Ramos (cell line): ENCODE data around the gene PTPRB.

Experiments used
- in situ Hi-C: fragments of 300-500 bp; cut with MboI; formaldehyde crosslinking; loops from one replicate; pipeline ENCODE4 v1.14.3; 2022; ENCODE audit warnings: low sequenced_read_pairs; ENCODE audit not compliant: unreplicated experiment

Gene PTPRB

GRCh38 chr12:70605976-70606375, 31.3 kb downstream of the PTPRB start:
- in situ Hi-C loops = no loop called here

DNA sequence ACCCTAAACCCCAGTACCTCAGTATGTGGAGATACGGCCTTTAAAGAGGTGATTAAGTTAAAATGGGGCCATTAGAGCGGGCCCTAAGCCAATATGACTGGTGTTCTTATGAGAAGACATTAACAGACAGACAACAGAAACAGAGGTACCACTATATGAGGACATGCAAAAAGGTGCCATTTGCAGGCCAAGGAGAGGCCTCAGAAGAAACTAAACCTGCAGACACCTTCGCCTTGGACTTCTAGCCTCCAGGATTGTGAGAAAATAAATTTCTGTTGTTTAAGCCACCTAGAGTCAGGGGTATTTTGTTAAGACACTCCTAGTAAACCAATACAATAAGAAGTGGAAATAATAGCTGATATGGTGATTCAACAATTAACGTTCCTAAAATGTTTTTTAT, 32.6 kb downstream of the PTPRB start:
- in situ Hi-C loops = no loop called here

DNA sequence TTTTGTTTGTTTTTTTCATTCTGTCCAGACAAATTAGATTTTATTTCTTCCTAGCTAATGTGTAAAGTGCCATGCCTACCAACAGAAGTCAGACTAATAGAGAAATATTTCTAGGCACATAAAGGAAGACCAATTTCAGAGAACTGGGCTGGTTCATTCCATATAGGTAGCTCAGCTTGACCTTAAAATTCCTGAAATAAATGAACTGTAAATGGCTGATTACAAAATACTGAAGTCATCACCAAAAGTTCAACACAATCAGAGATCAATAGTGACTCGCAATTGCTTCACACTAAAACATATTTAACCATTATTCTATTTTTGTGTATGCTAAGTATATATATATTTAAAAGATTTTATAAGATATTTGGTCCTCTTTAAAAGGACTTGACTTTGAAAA, 34.2 kb downstream of the PTPRB start:
- in situ Hi-C loops = no loop called here

DNA sequence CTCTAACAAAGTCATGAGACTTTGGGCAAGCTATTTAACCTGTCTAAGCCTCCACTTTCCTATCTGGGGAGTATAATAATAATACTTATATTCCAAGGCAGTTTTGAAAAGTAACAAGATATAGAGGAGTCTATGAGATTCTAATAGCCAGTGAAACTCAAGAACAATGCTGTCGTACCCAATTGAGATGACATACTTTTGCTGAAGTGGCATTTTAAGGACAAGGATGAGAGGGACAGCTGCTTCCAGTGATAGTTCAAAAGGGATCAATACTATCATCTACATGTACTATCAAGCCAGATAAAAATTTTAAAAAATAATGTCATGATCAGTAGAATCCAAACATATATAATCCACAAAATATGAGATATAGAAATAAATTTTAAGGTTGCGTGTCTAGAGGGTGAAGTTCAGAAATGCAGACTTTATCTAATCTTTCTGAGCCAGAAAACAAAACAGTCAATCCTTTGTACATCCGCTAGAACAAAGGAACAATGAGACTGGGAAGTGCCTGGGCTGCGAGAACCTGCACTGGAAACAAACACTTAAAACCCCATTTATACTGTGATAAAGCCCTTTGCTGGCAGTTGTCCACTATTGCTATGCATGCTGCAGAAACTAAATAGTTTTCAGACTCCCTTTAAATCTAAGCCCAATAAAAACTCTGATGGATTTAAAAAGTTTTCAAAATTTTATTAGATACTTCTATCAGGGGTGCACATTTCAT, 38.6 kb downstream of the PTPRB start:
- in situ Hi-C loops = no loop called here

- in situ Hi-C loops = no loop called here
Observed at GRCh38 chr12:70592664-70593063, 44.6 kb downstream of the PTPRB start.

GRCh38 chr12:70590549-70591226, 46.5 kb downstream of the PTPRB start:
- in situ Hi-C loops = no loop called here

GRCh38 chr12:70590051-70590450, 47.2 kb downstream of the PTPRB start:
- in situ Hi-C loops = no loop called here

- in situ Hi-C loops = loop anchor here (10.0 kb wide), 1 partner anchor 690 kb away; no protein-coding TSS in a partner anchor
Observed at GRCh38 chr12:70584332-70584731, 52.9 kb downstream of the PTPRB start.

DNA sequence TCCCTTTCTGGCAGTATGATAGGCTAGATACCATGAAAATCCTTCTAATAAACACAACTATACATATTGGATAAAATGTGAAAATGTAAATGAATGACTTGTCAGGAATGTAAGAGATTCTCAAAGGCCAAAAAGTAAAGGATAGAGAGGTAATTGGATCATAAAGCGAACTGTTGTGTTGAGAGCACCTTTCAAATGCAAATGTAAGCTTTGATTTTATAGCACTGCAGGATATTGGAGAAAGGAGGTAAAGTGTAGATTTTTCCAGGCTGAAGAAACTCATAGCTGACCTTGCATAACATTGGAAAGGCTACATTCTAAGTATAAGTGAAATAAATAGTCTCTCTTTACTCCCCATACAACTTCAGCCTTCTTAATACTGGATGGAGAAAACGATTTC, 54.0 kb downstream of the PTPRB start:
- in situ Hi-C loops = loop anchor here (10.0 kb wide), 1 partner anchor 688 kb away; no protein-coding TSS in a partner anchor

- in situ Hi-C loops = loop anchor here (10.0 kb wide), 1 partner anchor 686 kb away; no protein-coding TSS in a partner anchor
Observed at GRCh38 chr12:70581208-70581607, 56.0 kb downstream of the PTPRB start.

- in situ Hi-C loops = no loop called here
Observed at GRCh38 chr12:70577283-70577634, 60.0 kb downstream of the PTPRB start.

DNA sequence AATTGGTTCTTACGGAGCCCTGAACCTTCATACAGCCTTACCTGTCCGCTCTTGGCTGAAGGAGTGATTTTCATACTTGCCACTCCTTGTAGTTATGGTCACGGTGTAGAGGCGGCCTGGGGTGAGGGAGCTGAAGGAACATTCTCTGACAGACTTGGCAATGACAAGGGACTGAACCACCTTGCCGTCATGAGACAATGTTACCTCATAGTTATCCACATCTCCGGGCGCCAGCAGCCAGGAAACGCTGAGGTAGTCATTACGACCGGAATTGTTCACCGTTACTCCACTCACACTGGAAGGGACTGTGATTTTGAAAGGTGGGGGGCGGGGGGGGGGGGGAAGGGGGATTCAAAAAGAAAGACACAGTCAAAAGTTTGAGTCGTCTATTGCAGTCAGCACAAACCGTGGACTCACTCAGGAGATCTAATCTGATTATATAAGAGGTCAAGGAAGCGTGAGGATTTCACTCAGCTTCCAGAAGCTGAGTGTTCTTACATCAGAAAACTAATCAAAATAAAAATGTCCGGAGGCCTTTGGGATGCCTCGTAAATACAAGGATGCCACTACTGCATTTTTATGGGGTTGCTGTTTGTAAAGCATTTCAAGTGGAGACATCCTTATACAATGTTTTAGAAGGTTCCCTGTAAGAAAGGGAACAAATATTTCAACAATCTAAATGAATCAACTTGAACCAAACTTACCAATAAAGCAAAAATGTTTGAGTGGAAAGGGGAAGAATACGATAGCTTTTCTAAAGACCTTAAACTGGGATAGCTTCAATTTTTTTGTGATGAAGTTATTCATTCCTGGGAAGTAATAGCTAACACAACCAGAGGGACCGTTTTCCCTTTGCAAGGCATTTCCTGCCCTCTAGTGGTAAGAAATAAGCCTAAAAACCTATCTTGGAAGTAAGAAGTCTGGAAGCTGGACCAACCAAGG, 60.6 kb downstream of the PTPRB start:
- in situ Hi-C loops = no loop called here

DNA sequence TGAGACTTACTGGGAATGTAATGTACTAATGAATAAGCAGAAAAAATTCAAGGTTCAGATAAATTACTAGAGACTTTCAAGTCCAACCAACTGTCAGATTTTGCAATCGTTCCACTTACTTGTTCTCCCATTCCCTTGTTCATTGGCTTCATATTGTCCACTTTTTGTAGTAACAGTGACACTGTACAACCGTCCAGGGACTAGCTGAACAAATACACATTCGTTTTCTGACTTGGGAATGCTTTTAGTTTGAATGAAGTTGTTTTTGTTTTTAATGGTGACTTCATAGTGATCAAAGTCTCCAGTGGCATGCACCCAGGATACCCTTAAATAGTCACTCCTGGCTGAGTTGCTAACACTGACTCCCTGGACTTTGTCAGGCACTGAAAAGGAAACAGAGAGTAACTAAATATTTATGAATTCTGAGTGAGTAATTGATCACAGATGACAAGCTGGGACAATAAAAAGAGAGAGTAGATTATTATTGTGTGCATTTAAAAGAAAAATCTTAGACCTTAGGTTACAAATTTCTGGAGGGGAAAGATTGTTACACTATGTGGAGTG, 65.4 kb downstream of the PTPRB start:
- in situ Hi-C loops = no loop called here

- in situ Hi-C loops = no loop called here
Observed at GRCh38 chr12:70571029-70571428, 66.2 kb downstream of the PTPRB start.

DNA sequence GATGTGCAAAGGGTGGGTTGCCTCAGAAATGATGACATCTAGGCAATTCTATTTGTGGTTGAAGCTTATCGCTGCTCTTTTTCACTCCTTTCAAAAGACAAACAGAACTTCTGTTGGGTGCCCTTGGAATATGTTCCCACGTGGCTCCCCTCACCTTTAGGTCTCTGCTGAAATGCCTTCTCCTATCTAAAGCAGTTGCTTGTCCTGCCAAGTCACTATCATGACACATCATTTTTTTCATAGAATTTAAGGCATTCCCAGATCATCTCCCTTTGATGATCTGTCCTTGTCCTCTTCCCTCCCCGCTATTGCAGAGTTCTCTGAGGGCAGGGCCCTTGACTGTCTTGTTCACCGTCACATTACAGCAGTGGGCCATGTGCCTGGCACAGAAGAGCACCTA, 75.7 kb downstream of the PTPRB start:
- in situ Hi-C loops = no loop called here

GRCh38 chr12:70560671-70561070, 76.6 kb downstream of the PTPRB start:
- in situ Hi-C loops = no loop called here

- in situ Hi-C loops = no loop called here
Observed at GRCh38 chr12:70559390-70559789, 77.8 kb downstream of the PTPRB start.

DNA sequence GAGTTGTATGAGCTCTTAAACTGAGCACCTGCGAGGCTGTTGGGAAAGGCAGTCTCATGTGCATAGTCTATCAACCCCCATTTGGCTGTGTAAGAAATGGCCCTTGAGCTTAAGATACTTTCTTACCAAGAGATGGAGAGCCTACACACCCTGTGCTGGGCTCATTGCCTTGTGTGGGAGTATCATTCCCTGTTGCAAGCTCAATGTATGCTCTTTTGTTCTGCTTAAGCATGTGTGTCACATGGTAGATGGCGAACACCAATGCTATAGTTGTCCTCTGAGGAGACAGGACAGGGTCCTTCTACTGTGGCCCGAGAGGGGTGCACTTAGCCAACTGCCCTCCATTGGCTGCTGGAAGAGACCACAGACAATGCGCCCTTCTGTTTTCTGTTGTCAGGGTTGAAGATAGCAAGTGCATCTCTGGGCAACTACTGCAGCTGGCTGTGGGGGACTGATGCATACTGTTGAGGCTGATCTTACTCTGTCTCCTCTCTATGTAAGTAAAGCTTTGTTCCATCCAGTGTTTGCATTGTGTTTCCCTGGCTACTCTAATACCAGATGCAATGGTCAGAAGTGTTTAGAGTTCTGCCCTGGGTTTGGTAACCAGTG, 79.5 kb downstream of the PTPRB start:
- in situ Hi-C loops = no loop called here

DNA sequence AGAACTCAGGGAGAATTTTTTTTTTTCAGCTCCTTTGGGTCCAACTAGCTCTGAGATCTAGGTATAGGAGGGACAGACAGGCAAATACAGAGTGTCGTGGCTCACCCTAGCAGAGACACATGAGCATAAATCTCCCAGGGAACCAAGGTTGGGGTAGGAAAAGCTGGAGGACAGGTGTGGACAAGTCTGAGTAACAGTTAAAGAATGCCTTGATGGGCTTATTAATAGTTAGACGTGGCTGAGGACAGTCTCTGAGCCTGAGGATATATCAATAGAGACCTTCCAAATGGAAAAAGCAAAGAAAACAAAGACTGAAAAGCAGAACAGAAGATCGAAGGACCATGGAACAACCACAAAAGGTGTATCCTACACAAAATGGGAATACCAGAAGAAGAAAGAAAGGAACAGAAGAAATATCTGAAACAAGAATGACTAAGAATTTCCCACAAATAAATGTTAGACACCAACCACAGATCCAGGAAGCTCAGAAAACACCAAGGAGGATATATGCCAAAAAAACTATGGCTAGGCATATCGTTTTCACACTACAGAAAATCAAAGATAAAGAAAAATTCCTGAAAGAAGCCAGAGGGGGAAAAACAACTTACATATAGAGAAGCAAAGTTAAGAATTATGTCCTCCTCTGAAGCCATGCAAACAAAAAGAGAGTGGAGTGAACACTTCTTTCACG, 80.9 kb downstream of the PTPRB start:
- in situ Hi-C loops = no loop called here
